Vagina (tissue), 2 donors: ENCODE results near the gene EFCAB11. TPM values are rescaled to one million over a fixed set of nuclear protein-coding genes. Genes with fewer than 3 reads are reported as not detected.
"Not testable (repeated sequence)": the region's sequence is repeated elsewhere in the genome, so short reads cannot be mapped to it uniquely, and the experiment has no call there.

Experiments used
- DNase-seq, 2 donors: peaks; one replicate each; pipeline ENCODE4 v3.0.0-alpha.2; 2017; ENCODE audit errors: extremely low spot score in 2 of 2
- H3K27ac ChIP-seq: fragments of 200-600 bp; sonication (generic); one replicate; pipeline ENCODE4 v1.5.1; 2019
- H3K27me3 ChIP-seq: fragments of 200-600 bp; sonication (generic); one replicate; pipeline ENCODE4 v1.5.1; 2019
- H3K36me3 ChIP-seq, 2 donors: fragments of 200-600 bp; sonication (generic); one replicate each; pipeline ENCODE4 v1.5.1; 2017 to 2019
- H3K4me1 ChIP-seq: fragments of 200-600 bp; sonication (generic); one replicate; pipeline ENCODE4 v1.5.1; 2019
- H3K4me3 ChIP-seq, 2 donors: fragments of 200-600 bp; sonication (generic); 1 replicate in 1 of 2; 2 replicates in 1 of 2; pipeline ENCODE4 v1.5.1; 2016 to 2019
- H3K9me3 ChIP-seq: fragments of 200-600 bp; sonication (generic); one replicate; pipeline ENCODE4 v1.5.1; 2019
- POLR2A ChIP-seq, 2 donors: fragments of 450-650 bp; IDR thresholded peaks; one replicate each; pipeline ENCODE4 v1.6.1; 2017; ENCODE audit warnings: antibody characterized with exemption in 2 of 2, mild to moderate bottlenecking in 2 of 2, moderate library complexity in 2 of 2
- POLR2AphosphoS5 ChIP-seq, 2 donors: sonication (generic); formaldehyde crosslinking; IDR thresholded peaks; one replicate each; pipeline ENCODE4 v1.9.0; 2017; ENCODE audit warnings: antibody characterized with exemption in 2 of 2, mild to moderate bottlenecking in 2 of 2, low read depth in 1 of 2; ENCODE audit not compliant: insufficient read depth in 1 of 2
- intact Hi-C: fragments of 100-400 bp; cut with DNase I; formaldehyde crosslinking; loops from one replicate; pipeline ENCODE4 v1.15.1; 2023
- total RNA-seq: library from RNA; depleted of rRNA; stranded (reverse); fragments of >200 nt; gene quantifications from one replicate; pipeline ENCODE4 v1.2.3, GENCODE V29; 2016
- TF ChIP-seq, protein P1 (sequence below), 3 experiments: fragments of 450-650 bp in 2 of 3; fragments of 200-600 bp in 1 of 3; sonication (generic) in 1 of 3; IDR thresholded peaks; one replicate each; pipeline ENCODE4 v1.5.1; 2017 to 2019; ENCODE audit warnings: antibody characterized with exemption in 3 of 3, mild to moderate bottlenecking in 2 of 3, moderate library complexity in 2 of 3

EFCAB11 gene
- total RNA-seq, 1 donor from 2014 or later, result 9.6 TPM

DNA sequence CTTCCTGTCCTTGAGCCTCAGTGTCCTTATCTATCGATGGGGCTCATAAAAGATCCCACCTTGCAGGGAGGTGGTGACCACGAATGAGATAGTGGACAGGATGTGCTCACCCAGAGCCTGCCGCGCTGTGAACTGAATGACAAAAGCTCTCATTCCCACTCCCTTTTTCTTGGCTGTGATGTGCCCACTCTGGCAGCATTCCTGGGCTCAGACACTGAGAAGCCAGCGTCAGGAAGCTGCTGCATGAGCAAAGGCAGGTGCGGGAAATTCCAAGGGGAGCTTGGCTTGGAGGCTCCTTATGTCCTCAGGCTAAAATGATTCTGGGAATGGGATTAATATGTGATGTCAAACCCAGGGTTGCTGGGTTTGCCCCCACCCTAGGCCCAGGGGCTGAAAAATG, 61.6 kb downstream of the EFCAB11 start:
- Histone ChIP-seq H3K27ac (no peak overlapping the region), H3K9me3 (no peaks in the 10 kb centered on the region), H3K27me3 (no peaks in the 10 kb centered on the region), H3K4me3 (no peak overlapping the region), H3K36me3 (no peaks in the 10 kb centered on the region), H3K4me1 (no peaks in the 10 kb centered on the region)
- intact Hi-C loops, result no loop called here
- no peak for TF ChIP-seq POLR2A (IDR thresholded peaks at IDR 0.05)
- TF ChIP-seq, protein P1, sequence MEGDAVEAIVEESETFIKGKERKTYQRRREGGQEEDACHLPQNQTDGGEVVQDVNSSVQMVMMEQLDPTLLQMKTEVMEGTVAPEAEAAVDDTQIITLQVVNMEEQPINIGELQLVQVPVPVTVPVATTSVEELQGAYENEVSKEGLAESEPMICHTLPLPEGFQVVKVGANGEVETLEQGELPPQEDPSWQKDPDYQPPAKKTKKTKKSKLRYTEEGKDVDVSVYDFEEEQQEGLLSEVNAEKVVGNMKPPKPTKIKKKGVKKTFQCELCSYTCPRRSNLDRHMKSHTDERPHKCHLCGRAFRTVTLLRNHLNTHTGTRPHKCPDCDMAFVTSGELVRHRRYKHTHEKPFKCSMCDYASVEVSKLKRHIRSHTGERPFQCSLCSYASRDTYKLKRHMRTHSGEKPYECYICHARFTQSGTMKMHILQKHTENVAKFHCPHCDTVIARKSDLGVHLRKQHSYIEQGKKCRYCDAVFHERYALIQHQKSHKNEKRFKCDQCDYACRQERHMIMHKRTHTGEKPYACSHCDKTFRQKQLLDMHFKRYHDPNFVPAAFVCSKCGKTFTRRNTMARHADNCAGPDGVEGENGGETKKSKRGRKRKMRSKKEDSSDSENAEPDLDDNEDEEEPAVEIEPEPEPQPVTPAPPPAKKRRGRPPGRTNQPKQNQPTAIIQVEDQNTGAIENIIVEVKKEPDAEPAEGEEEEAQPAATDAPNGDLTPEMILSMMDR (IDR thresholded peaks at IDR 0.05), result no peak
- no peak for TF ChIP-seq POLR2AphosphoS5 (IDR thresholded peaks at IDR 0.05; ENCODE audit: insufficient read depth in 1 of 2, low read depth in 1 of 2)
- DNase-seq, result no peak

- H3K9me3 ChIP-seq, DNase-seq, H3K27me3 ChIP-seq, H3K36me3 ChIP-seq, H3K27ac ChIP-seq, H3K4me3 ChIP-seq, intact Hi-C loops, H3K4me1 ChIP-seq: not testable (repeated sequence)
Measured at GRCh38 chr14:89891721-89892120, 62.8 kb downstream of the EFCAB11 start.

- no peaks in the 10 kb centered on the region for H3K9me3 ChIP-seq
- no peaks in the 10 kb centered on the region for H3K27me3 ChIP-seq
- no peaks in the 10 kb centered on the region for H3K36me3 ChIP-seq
- H3K4me1 ChIP-seq, result no peaks in the 10 kb centered on the region
- intact Hi-C loops, result no loop called here
- no peak overlapping the region for H3K4me3 ChIP-seq
- no peak overlapping the region for H3K27ac ChIP-seq
- no peak for TF ChIP-seq POLR2A (IDR thresholded peaks at IDR 0.05)
- TF ChIP-seq, protein P1 (IDR thresholded peaks at IDR 0.05), result no peak
- TF ChIP-seq POLR2AphosphoS5 (IDR thresholded peaks at IDR 0.05; ENCODE audit: insufficient read depth in 1 of 2, low read depth in 1 of 2), result no peak
- no peak for DNase-seq
Measured at GRCh38 chr14:89891055-89891454, 63.5 kb downstream of the EFCAB11 start.

GRCh38 chr14:89890589-89890988, 63.9 kb downstream of the EFCAB11 start:
- Histone ChIP-seq H3K9me3 (no peaks in the 10 kb centered on the region), H3K4me1 (no peaks in the 10 kb centered on the region), H3K36me3 (no peaks in the 10 kb centered on the region), H3K4me3 (no peak overlapping the region), H3K27ac (no peak overlapping the region), H3K27me3 (no peaks in the 10 kb centered on the region)
- DNase-seq, result no peak
- intact Hi-C loops, result no loop called here
- no peak for TF ChIP-seq POLR2A (IDR thresholded peaks at IDR 0.05)
- no peak for TF ChIP-seq POLR2AphosphoS5 (IDR thresholded peaks at IDR 0.05; ENCODE audit: insufficient read depth in 1 of 2, low read depth in 1 of 2)
- TF ChIP-seq, protein P1 (IDR thresholded peaks at IDR 0.05), result no peak

GRCh38 chr14:89889626-89890025, 64.9 kb downstream of the EFCAB11 start:
- H3K27me3 ChIP-seq, result no peaks in the 10 kb centered on the region
- H3K36me3 ChIP-seq, result no peaks in the 10 kb centered on the region
- H3K27ac ChIP-seq, result no peak overlapping the region
- H3K4me1 ChIP-seq, result no peaks in the 10 kb centered on the region
- no peak overlapping the region for H3K4me3 ChIP-seq
- intact Hi-C loops, result no loop called here
- no peak for DNase-seq
- H3K9me3 ChIP-seq, result no peaks in the 10 kb centered on the region
- TF ChIP-seq POLR2AphosphoS5 (IDR thresholded peaks at IDR 0.05; ENCODE audit: insufficient read depth in 1 of 2, low read depth in 1 of 2), result no peak
- no peak for TF ChIP-seq POLR2A (IDR thresholded peaks at IDR 0.05)
- TF ChIP-seq, protein P1 (IDR thresholded peaks at IDR 0.05), result no peak

- H3K9me3 ChIP-seq, result no peaks in the 10 kb centered on the region
- H3K4me1 ChIP-seq, result no peaks in the 10 kb centered on the region
- no peaks in the 10 kb centered on the region for H3K27me3 ChIP-seq
- no peak overlapping the region for H3K27ac ChIP-seq
- DNase-seq, result no peak
- no peak overlapping the region for H3K4me3 ChIP-seq
- TF ChIP-seq, protein P1 (IDR thresholded peaks at IDR 0.05), result no peak
- TF ChIP-seq POLR2A (IDR thresholded peaks at IDR 0.05), result no peak
- no peak for TF ChIP-seq POLR2AphosphoS5 (IDR thresholded peaks at IDR 0.05; ENCODE audit: insufficient read depth in 1 of 2, low read depth in 1 of 2)
- intact Hi-C loops, result no loop called here
- H3K36me3 ChIP-seq, result no peaks in the 10 kb centered on the region
Measured at GRCh38 chr14:89884761-89885160, 69.8 kb downstream of the EFCAB11 start.
